ENCODE measurements around the gene MFSD12.

The MFSD12 gene

GRCh38 chr19:3537438-3538240 lies 19.7 kb downstream of the MFSD12 start:
- no peaks in the 10 kb centered on the region for H3K27me3 ChIP-seq (ENCODE audit: low read length)
- H3K9ac ChIP-seq (ENCODE audit: low read length), result no peak overlapping the region
- H3K9me2 ChIP-seq (replicated peaks; ENCODE audit: insufficient read depth, low read length), result no peaks in the 10 kb centered on the region
- no peak overlapping the region for H2AFZ ChIP-seq (ENCODE audit: low read depth, low read length, severe bottlenecking)
- H3K4me3 ChIP-seq (ENCODE audit: insufficient read depth, low read length, poor library complexity, severe bottlenecking), result no peak overlapping the region
- no peak overlapping the region for H3K4me2 ChIP-seq (ENCODE audit: low read depth, low read length, poor library complexity, severe bottlenecking)
- no peaks in the 10 kb centered on the region for H4K20me1 ChIP-seq (ENCODE audit: low read depth, low read length)
- TF ChIP-seq EZH2phosphoT487 (conservative IDR thresholded peaks at IDR 0.05; ENCODE audit: low read length), result no peak
- TF ChIP-seq CTCF (IDR thresholded peaks at IDR 0.05; ENCODE audit: insufficient read depth, low read length, poor library complexity, severe bottlenecking), result no peak
- no peak overlapping the region for H3K27ac ChIP-seq (ENCODE audit: low read depth, low read length)
- no peaks in the 10 kb centered on the region for H3K36me3 ChIP-seq (ENCODE audit: low read length)
- H3F3A ChIP-seq (ENCODE audit: insufficient read depth), result no peaks in the 10 kb centered on the region
- H3K9me3 ChIP-seq (ENCODE audit: insufficient read depth, low read length), result no peaks in the 10 kb centered on the region
- H3K79me2 ChIP-seq (ENCODE audit: insufficient read depth, low read length), result no peaks in the 10 kb centered on the region

GRCh38 chr19:3537101-3537437 lies 20.3 kb downstream of the MFSD12 start:
- Histone ChIP-seq H4K20me1 (ENCODE audit: low read depth, low read length) (no peaks in the 10 kb centered on the region), H3K4me3 (ENCODE audit: insufficient read depth, low read length, poor library complexity, severe bottlenecking) (no peak overlapping the region), H2AFZ (ENCODE audit: low read depth, low read length, severe bottlenecking) (no peak overlapping the region), H3K9me2 (replicated peaks; ENCODE audit: insufficient read depth, low read length) (no peaks in the 10 kb centered on the region), H3K36me3 (ENCODE audit: low read length) (no peaks in the 10 kb centered on the region), H3K9ac (ENCODE audit: low read length) (no peak overlapping the region), H3K27me3 (ENCODE audit: low read length) (no peaks in the 10 kb centered on the region), H3K27ac (ENCODE audit: low read depth, low read length) (no peak overlapping the region), H3K4me2 (ENCODE audit: low read depth, low read length, poor library complexity, severe bottlenecking) (no peak overlapping the region), H3F3A (ENCODE audit: insufficient read depth) (no peaks in the 10 kb centered on the region), H3K9me3 (ENCODE audit: insufficient read depth, low read length) (no peaks in the 10 kb centered on the region), H3K79me2 (ENCODE audit: insufficient read depth, low read length) (no peaks in the 10 kb centered on the region)
- TF ChIP-seq CTCF (IDR thresholded peaks at IDR 0.05; ENCODE audit: insufficient read depth, low read length, poor library complexity, severe bottlenecking), result no peak
- no peak for TF ChIP-seq EZH2phosphoT487 (conservative IDR thresholded peaks at IDR 0.05; ENCODE audit: low read length)

- H3K36me3 ChIP-seq (ENCODE audit: low read length), result no peaks in the 10 kb centered on the region
- no peak overlapping the region for H3K4me3 ChIP-seq (ENCODE audit: insufficient read depth, low read length, poor library complexity, severe bottlenecking)
- H3F3A ChIP-seq (ENCODE audit: insufficient read depth), result no peaks in the 10 kb centered on the region
- no peak for TF ChIP-seq EZH2phosphoT487 (conservative IDR thresholded peaks at IDR 0.05; ENCODE audit: low read length)
- TF ChIP-seq CTCF (IDR thresholded peaks at IDR 0.05; ENCODE audit: insufficient read depth, low read length, poor library complexity, severe bottlenecking), result no peak
- H3K9me3 ChIP-seq (ENCODE audit: insufficient read depth, low read length), result no peaks in the 10 kb centered on the region
- no peaks in the 10 kb centered on the region for H4K20me1 ChIP-seq (ENCODE audit: low read depth, low read length)
- H3K4me2 ChIP-seq (ENCODE audit: low read depth, low read length, poor library complexity, severe bottlenecking), result no peak overlapping the region
- no peak overlapping the region for H3K27ac ChIP-seq (ENCODE audit: low read depth, low read length)
- no peak overlapping the region for H2AFZ ChIP-seq (ENCODE audit: low read depth, low read length, severe bottlenecking)
- H3K27me3 ChIP-seq (ENCODE audit: low read length), result no peaks in the 10 kb centered on the region
- H3K79me2 ChIP-seq (ENCODE audit: insufficient read depth, low read length), result no peaks in the 10 kb centered on the region
- no peak overlapping the region for H3K9ac ChIP-seq (ENCODE audit: low read length)
- H3K9me2 ChIP-seq (replicated peaks; ENCODE audit: insufficient read depth, low read length), result no peaks in the 10 kb centered on the region
Observed at GRCh38 chr19:3536429-3537100, 20.8 kb downstream of the MFSD12 start.
